NCI-H2196 treated with DMSO at 0.1 percent for 48 hours (cell line): ENCODE measurements around the gene DNAH8.
"Not testable (repeated sequence)": the region's sequence is repeated elsewhere in the genome, so short reads cannot be mapped to it uniquely, and the experiment has no call there.

Experiments
- DNase-seq: peaks from one replicate; lab custom pipeline; 2025; ENCODE audit not compliant: unreplicated experiment; lab: John Stamatoyannopoulos, UW

DNAH8 gene

GRCh38 chr6:38836585-38836984 is 121.5 kb downstream of the DNAH8 start:
- no peak for DNase-seq

GRCh38 chr6:38837101-38837500 is 122.0 kb downstream of the DNAH8 start:
- DNase-seq = no peak

DNA sequence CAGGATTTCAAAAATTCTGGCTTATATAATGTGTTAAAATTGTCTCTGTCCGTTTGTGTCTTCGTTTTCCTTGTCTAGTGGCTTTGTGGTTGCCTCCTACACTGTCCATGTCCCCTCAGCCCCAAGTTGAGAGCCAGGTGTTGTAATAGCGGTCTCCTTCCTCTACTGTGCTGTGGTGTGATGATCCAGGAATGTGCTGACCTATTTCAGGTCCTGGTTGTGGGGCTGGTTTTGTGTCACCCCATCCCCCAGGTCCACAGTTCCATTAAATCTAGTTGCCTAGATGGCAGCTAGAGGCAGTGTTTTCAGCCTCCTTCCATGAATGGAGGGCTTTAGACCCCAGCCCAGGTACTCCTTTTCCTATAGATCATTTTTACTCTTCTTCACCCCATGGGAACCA is 128.7 kb downstream of the DNAH8 start:
- no peak for DNase-seq

- DNase-seq = no peak
These were observed 130.8 kb downstream of the DNAH8 start for GRCh38 chr6:38845931-38846330.

- no peak for DNase-seq
These were observed 131.2 kb downstream of the DNAH8 start for GRCh38 chr6:38846361-38846760.

DNA sequence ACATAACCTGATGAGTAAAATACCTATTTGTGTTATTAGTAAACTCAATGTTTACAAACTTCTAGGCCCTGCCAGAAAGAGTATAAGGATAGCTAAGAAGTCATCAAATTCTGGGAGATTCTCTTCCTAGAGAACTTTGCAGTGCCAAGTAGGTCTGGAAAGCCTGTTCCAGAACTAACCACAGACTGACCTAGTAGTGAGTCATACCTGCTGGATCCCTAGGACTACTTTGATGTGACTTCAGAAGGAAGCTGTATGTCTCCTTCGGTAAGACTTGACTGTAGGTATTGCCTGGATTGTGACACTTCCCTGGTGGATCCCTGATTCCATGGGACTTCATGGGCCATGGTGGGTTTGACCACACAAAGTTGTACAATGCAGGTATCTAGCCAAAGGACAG is 131.7 kb downstream of the DNAH8 start:
- no peak for DNase-seq

DNA sequence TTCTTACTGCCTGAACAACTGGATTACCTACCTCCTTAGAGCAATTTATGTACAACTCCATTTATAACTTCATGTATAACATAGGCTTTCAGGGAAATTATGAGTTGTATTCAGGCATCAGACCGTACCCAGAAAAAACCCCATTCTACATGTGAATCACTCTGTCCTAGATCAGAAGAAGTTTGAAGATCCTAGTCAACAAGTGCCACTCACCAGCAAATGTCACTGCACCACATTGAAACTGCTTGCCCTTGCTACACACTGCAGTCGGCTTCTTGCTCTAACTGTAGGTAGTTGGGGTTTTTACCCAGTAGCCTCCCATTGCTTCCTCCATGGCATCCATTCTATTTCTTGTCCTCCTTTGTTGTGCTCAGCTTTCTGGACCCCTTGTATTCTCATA is 132.4 kb downstream of the DNAH8 start:
- no peak for DNase-seq

DNA sequence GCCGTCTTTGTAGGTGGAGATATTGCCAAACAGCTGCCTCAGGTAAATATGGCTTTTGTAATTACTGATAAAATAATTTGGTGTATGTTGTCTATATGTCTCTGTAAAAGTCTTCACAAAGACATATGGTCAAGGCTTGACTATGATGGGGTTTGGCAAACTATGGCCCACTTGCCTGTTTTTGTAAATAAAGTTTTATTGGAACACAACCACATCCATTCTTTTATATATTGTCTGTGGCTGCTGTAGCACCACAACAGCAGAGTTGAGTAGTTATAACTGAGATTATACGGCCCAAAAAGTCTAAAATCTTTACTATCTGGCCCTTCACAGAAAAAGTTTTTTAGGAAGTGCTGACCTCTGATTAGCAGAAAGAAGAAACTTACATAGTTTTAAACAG is 133.6 kb downstream of the DNAH8 start:
- DNase-seq = no peak

DNA sequence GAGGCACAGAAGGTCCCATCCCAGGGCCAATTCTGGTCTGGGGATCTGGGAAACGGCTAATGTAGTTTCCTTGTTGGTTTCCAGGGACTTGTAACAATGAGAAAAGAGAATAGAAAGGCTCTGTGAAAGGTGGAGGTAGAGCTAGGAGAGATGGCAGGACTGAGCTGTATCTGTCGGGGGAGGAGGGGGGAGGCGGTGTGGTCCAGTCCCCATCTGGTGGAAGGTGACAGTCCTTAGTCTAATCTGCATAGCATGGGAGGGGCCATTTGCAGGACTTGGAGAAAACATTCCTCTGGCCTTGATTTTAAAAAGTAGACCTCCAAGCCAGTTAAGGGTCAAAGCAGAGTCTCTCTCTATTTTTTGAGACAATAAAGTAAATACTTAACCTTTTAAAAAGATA is 137.1 kb downstream of the DNAH8 start:
- DNase-seq = no peak

GRCh38 chr6:38853236-38853635 is 138.1 kb downstream of the DNAH8 start:
- DNase-seq = no peak

- no peak for DNase-seq
These were observed 141.4 kb downstream of the DNAH8 start for GRCh38 chr6:38856492-38856891.

DNA sequence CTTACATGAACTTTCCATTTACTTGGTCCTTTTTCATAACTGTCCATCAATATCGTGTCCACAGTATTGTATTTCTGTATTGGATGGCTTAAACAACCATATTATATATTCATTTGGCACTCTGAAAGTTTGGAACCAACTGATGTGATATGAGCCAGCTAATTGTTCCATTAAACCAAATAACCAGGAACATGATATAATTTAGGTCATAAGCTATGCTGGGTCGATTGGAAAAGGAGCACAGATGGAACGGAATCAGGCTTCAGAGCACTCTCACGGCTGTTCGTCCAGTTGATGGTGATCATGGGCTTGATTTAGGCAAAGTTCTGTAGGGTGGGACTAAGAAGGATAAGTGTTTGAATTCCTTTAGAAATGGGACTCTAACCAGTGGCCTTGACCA is 142.7 kb downstream of the DNAH8 start:
- DNase-seq = no peak

- DNase-seq = no peak
These were observed 144.9 kb downstream of the DNAH8 start for GRCh38 chr6:38860041-38860440.

GRCh38 chr6:38861926-38862401 is 146.9 kb downstream of the DNAH8 start:
- DNase-seq = no peak

DNA sequence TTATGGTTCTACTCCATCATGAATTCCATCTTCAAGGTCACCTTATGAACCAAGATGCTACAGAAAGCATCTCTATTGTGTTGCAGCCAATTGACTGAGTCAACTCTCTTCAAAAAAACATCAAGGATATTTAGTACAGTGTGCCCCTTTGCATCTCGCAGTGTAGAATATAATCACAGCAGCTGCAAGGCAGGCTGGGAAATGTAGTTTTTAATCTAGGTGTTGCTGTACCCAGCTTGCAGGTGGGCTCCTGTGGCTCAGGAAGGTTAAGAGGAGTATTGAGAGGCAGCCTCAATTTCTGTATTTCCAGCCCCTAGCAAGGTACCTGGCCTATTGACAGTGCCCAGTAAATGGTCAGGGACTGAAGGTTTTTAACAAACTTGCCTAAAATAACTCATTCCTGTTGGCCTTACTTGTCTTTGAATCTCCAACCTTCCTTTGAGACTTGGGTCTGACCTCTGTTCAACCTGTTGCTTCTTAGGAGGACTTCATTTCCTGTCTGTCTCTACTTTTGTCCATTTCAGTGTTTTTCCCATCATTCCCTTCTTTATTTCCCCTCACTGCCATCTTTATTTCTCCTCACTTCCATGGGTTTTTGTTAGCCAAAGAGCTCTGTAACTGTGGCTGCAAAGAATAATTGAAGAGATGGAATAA is 150.5 kb downstream of the DNAH8 start:
- DNase-seq = no peak

DNA sequence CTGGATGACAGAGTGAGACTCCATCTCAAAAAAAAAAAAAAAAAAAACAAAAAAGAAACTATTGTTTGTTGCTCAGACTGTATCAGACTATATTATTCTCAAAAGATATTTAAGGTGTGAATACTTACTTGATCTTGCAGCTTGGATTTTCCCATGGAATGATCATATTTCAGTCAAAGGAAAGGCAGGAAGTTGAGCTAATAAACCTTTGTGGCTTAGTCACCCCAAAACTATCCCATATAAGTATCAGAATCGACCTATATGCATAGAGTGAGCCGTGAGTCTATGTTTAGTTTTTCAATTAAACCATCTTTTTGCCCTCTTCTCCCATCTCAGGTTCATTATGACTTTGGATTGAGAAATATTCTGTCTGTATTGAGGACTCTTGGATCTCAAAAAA is 152.6 kb downstream of the DNAH8 start:
- DNase-seq = no peak

DNA sequence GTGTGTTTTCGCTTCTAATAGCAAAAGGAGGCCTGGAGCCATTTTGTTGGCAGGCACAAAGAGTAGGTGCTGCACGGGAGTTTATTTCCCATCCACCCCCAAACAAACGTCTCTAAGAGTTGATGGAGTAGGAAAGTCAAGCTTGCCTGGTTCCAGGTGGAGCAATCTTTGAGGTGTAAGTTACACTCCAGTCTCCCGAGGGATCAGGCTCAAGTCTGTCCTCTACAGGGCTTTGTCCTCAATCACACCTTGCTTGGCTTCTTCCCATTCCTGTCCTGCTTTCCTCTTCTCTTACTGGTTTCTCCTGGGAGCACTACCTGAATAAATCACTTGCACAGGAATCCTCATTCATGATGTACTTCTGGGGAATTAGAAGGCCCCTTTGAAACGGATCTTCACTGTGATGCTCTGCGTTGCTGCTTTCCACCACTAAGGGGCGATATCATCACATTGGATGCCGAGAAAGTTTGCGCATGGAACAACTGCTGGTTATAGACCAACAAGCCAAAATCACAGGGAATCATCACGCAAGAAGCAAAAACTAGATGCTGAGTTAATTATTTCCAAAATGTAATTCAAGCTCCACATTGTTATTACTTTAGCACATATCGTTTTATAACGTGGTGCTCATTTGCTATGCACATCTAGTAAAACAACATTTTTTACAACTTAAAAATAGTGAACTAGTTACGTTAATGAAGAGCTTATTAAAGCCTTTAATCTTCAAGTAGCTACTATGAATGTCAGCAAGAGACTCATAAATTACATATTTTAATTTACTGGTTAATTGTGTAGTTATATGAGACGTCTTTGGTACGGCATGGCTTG is 156.8 kb downstream of the DNAH8 start:
- DNase-seq = peak; percentile 18

DNA sequence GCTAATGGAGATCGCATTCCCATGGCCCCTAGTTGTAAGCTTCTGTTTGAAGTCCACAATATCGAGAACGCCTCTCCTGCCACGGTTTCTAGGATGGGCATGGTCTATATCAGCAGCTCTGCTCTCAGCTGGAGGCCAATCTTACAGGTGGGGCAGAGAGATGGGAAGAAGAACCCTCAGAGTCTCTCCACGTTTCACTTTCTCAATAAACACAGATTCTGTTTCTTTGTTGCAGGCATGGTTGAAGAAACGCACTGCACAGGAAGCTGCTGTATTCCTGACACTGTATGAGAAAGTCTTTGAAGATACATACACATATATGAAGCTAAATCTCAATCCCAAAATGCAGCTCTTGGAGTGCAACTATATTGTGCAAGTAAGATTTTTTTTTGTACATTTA is 157.9 kb downstream of the DNAH8 start:
- no peak for DNase-seq

DNA sequence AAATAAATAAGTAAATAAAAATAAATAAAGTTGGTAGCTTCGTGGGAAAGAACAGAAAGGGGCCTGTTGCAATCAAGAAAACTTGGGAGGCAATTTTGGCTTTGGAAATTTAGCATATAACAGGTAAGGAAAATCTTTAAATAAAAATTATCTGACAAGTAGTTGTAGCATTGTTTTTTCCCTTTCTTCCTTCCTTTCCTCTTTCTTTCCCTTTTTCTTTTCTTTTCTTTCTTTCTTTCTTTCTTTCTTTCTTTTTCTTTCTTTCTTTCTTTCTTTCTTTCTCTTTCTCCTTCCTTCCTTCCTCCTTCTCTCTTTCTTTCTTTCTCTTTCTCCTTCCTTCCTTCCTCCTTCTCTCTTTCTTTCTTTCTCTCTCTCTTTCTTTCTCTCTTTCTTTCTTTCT is 158.7 kb downstream of the DNAH8 start:
- DNase-seq = not testable (repeated sequence)

- no peak for DNase-seq
These were observed 161.4 kb downstream of the DNAH8 start for GRCh38 chr6:38876475-38876874.

DNA sequence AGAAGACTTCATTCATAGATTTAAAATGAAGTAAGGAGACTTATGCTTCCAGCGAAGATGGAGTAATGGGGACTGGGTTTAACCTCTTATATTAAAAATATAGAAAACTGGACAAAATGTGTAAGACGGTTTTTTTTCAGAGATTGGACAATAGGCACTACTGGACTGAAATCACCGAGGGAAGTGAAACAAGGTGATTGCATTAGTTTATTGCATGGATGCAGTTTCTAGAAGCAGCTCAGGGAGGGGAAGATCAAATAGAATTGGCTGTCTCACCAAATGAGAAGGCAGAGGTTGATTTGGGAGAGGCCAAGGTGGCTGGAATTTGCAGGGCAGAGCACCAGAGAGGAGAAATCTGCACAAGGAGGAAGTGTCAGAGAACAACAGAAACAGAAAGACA is 162.6 kb downstream of the DNAH8 start:
- DNase-seq = no peak

GRCh38 chr6:38882157-38882556 is 167.0 kb downstream of the DNAH8 start:
- DNase-seq = no peak

DNA sequence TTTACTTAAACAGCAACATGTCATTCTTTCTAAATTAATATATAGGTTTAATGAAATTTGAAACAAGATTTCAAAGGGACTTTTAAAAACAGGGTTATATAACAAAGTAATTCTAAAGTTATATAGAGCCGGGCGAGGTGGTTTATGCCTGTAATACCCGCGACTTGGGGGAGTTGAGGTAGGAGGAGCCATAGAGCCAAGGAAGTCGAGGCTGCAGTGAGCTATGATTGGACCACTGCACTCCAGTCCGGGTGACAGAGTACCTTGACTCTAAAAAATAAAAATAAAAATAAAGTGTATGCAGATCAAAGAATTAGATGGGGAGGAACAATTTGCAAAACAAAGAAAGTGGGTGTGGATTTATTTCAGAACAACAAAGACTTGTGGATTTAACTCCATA is 182.4 kb downstream of the DNAH8 start:
- DNase-seq = no peak
